HCT116 (cell line): Measurements from ENCODE around the gene RIMS4. TPM values are rescaled to one million over a fixed set of nuclear protein-coding genes. Genes with fewer than 3 reads are reported as not detected.

ENCODE experiments used
- ATAC-seq: fragments of 200-7000 bp; cut with Tn5 transposase; 2 replicates; pipeline ENCODE4 v1.9.1; 2020; ENCODE audit warnings: mild to moderate bottlenecking, moderate library complexity
- BruUV-seq: library from RNA; stranded (reverse); fragments of 400-500 nt; replicated peaks from 2 replicates; lab custom pipeline; 2021; lab: Mats Ljungman, UMichigan
- CTCF ChIA-PET: fragments of 300-600 bp; sonication (Branson Sonifier 250); formaldehyde crosslinking; loops from one replicate; lab custom pipeline; 2021; ENCODE audit warnings: antibody characterized with exemption; lab: Charles Lee
- POLR2A ChIA-PET: fragments of 300-600, 350-600 bp; sonication (Branson Sonifier 250); formaldehyde crosslinking; loops from one replicate; lab custom pipeline; 2021; ENCODE audit warnings: antibody characterized with exemption; lab: Charles Lee
- RAD21 ChIA-PET, 2 experiments: fragments of 300-600 bp; sonication (Branson Sonifier 250); formaldehyde crosslinking; loops; one replicate each; lab custom pipeline; 2023; ENCODE audit warnings: low total read pairs in 2 of 2; ENCODE audit not compliant: uncharacterized antibody in 2 of 2, unreplicated experiment in 2 of 2, low non-redundant PET in 1 of 2; lab: Charles Lee
- DNase-seq: peaks from one replicate; pipeline ENCODE4 v3.0.0-alpha.2; 2010; ENCODE audit warnings: low read depth, low spot score
- H2AFZ ChIP-seq: fragments of 200-600 bp; shearing (Covaris generic), sonication (generic); 2 replicates; pipeline ENCODE4 v1.6.1; 2017; ENCODE audit warnings: low read depth, mixed run types, mixed read lengths, antibody characterized with exemption, low read length; ENCODE audit not compliant: poor library complexity, severe bottlenecking
- H3K27ac ChIP-seq: 2 replicates; pipeline ENCODE4 v1.5.1; 2012; ENCODE audit warnings: low read depth, low read length
- H3K27me3 ChIP-seq: fragments of 200-600 bp; sonication (generic); 2 replicates; pipeline ENCODE4 v1.6.1; 2016; ENCODE audit warnings: mixed run types, low read length, mixed read lengths; ENCODE audit not compliant: insufficient read depth
- H3K36me3 ChIP-seq, 2 experiments: fragments of 200-500 bp in 1 of 2; fragments of 200-600 bp in 1 of 2; sonication (Bioruptor generic) in 1 of 2; sonication (generic) in 1 of 2; 2 replicates each; pipeline versions ENCODE4 v1.5.1 to v1.6.1; 2014 to 2016; ENCODE audit warnings: low read length in 2 of 2, inconsistent platforms in 1 of 2, mixed read lengths in 1 of 2, mixed run types in 1 of 2; ENCODE audit not compliant: insufficient read depth in 2 of 2, control insufficient read depth in 1 of 2
- H3K4me1 ChIP-seq, 2 experiments: fragments of 200-600 bp in 1 of 2; sonication (generic) in 1 of 2; 2 replicates each; pipeline versions ENCODE4 v1.5.1 to v1.6.1; 2012 to 2017; ENCODE audit warnings: low read length in 2 of 2, inconsistent platforms in 1 of 2, mild to moderate bottlenecking in 1 of 2, mixed read lengths in 1 of 2, mixed run types in 1 of 2, moderate library complexity in 1 of 2; ENCODE audit not compliant: insufficient read depth in 2 of 2, control insufficient read depth in 1 of 2
- H3K4me2 ChIP-seq: fragments of 200-600 bp; sonication (generic); 2 replicates; pipeline ENCODE4 v1.6.1; 2017; ENCODE audit warnings: mixed run types, low read length, mixed read lengths
- H3K4me3 ChIP-seq, 2 experiments: fragments of 200-600 bp in 1 of 2; sonication (generic) in 1 of 2; replicated peaks in 1 of 2; 2 replicates each; pipeline ENCODE4 v1.5.1; 2011 to 2016; ENCODE audit warnings: low read length in 2 of 2, control low read depth in 1 of 2, low read depth in 1 of 2, mild to moderate bottlenecking in 1 of 2, mixed read lengths in 1 of 2, mixed run types in 1 of 2
- H3K79me2 ChIP-seq: fragments of 200-600 bp; sonication (generic); 2 replicates; pipeline ENCODE4 v1.6.1; 2017; ENCODE audit warnings: mild to moderate bottlenecking, mixed run types, low read length, moderate library complexity, mixed read lengths; ENCODE audit not compliant: insufficient read depth
- H3K9ac ChIP-seq: fragments of 200-600 bp; sonication (generic); 2 replicates; pipeline ENCODE4 v1.6.1; 2016; ENCODE audit warnings: low read length, mixed read lengths
- H3K9me2 ChIP-seq: fragments of 200-600 bp; sonication (generic), shearing (Covaris generic); 2 replicates; pipeline ENCODE4 v1.6.1; 2017; ENCODE audit warnings: mixed run types, mild to moderate bottlenecking, moderate library complexity; ENCODE audit not compliant: insufficient read depth
- H3K9me3 ChIP-seq, 2 experiments: fragments of 200-500 bp in 1 of 2; fragments of 200-600 bp in 1 of 2; sonication (Bioruptor generic) in 1 of 2; sonication (generic) in 1 of 2; 2 replicates each; pipeline ENCODE4 v1.6.1; 2014 to 2017; ENCODE audit warnings: low read length in 2 of 2, mixed read lengths in 2 of 2, inconsistent platforms in 1 of 2, low read depth in 1 of 2, mild to moderate bottlenecking in 1 of 2, mixed run types in 1 of 2, moderate library complexity in 1 of 2; ENCODE audit not compliant: control insufficient read depth in 1 of 2, insufficient read depth in 1 of 2
- H4K20me1 ChIP-seq: fragments of 200-600 bp; sonication (generic), shearing (Covaris generic); 2 replicates; pipeline ENCODE4 v1.6.1; 2017; ENCODE audit warnings: mixed run types, mild to moderate bottlenecking, moderate library complexity; ENCODE audit not compliant: insufficient read depth
- CBX3 ChIP-seq: IDR thresholded peaks from 2 replicates; pipeline ENCODE4 v1.6.1; 2012; ENCODE audit warnings: low read depth
- ELF1 ChIP-seq: IDR thresholded peaks from 2 replicates; pipeline ENCODE4 v1.6.1; 2012; ENCODE audit warnings: low read depth, borderline replicate concordance
- POLR2A ChIP-seq: IDR thresholded peaks from 2 replicates; pipeline ENCODE4 v1.7.0; 2011; ENCODE audit warnings: borderline replicate concordance; ENCODE audit not compliant: insufficient read depth, insufficient read length; ENCODE audit errors: extremely low read depth
- POLR2AphosphoS5 ChIP-seq: IDR thresholded peaks from 2 replicates; pipeline ENCODE4 v1.6.1; 2011; ENCODE audit warnings: mild to moderate bottlenecking, low read depth, low read length, moderate library complexity
- SIN3A ChIP-seq: IDR thresholded peaks from 2 replicates; pipeline ENCODE4 v1.6.1; 2012; ENCODE audit warnings: low read depth
- SRF ChIP-seq: IDR thresholded peaks from 2 replicates; pipeline ENCODE4 v1.6.1; 2012; ENCODE audit warnings: low read depth
- ZFX ChIP-seq: fragments of 450-650 bp; IDR thresholded peaks from 2 replicates; pipeline ENCODE4 v1.6.1; 2017
- ZNF274 ChIP-seq: fragments of 200-500 bp; sonication (Bioruptor generic); IDR thresholded peaks from 2 replicates; pipeline ENCODE4 v1.6.1; 2014; ENCODE audit warnings: mild to moderate bottlenecking, low read depth, low read length, inconsistent platforms
- intact Hi-C: fragments of 100-400 bp; cut with micrococcal nuclease; formaldehyde crosslinking; loops from 2 replicates; pipeline ENCODE4 v1.10.0; 2022
- total RNA-seq: library from RNA; stranded (reverse); gene quantifications from one replicate; pipeline ENCODE4 v1.2.1, GENCODE V29; 2021; ENCODE audit not compliant: unreplicated experiment
- TF ChIP-seq, protein P1 (sequence below): IDR thresholded peaks from 2 replicates; pipeline ENCODE4 v1.6.1; 2012; ENCODE audit warnings: low read depth

RIMS4 gene
- total RNA-seq, 1 experiment from 2014 or later, result 0.05 TPM

- no peak for ATAC-seq
- ChIA-PET POLR2A (no interaction called here), CTCF (no interaction called here), RAD21 (no interaction called here)
- no peak overlapping the region for H3K4me3 ChIP-seq
- H3K9ac ChIP-seq, result no peak overlapping the region
- 0 out of 2 replicates have a peak, but pooled peaks cover 3% of the 10 kb centered on the region for H3K27me3 ChIP-seq
- H3K4me1 ChIP-seq, result peaks cover 17% of the 10 kb centered on the region in 2 experiments
- no peaks in the 10 kb centered on the region for H3K9me2 ChIP-seq
- H3K4me2 ChIP-seq, result no peak overlapping the region
- intact Hi-C loops, result no loop called here
- no peaks in the 10 kb centered on the region for H3K36me3 ChIP-seq
- no peaks in the 10 kb centered on the region for H3K9me3 ChIP-seq
- TF ChIP-seq CBX3 (no peak), ELF1 (no peak), POLR2AphosphoS5 (no peak), POLR2A (no peak), ZFX (no peak), SRF (no peak), ZNF274 (no peak), SIN3A (no peak)
- TF ChIP-seq, protein P1, sequence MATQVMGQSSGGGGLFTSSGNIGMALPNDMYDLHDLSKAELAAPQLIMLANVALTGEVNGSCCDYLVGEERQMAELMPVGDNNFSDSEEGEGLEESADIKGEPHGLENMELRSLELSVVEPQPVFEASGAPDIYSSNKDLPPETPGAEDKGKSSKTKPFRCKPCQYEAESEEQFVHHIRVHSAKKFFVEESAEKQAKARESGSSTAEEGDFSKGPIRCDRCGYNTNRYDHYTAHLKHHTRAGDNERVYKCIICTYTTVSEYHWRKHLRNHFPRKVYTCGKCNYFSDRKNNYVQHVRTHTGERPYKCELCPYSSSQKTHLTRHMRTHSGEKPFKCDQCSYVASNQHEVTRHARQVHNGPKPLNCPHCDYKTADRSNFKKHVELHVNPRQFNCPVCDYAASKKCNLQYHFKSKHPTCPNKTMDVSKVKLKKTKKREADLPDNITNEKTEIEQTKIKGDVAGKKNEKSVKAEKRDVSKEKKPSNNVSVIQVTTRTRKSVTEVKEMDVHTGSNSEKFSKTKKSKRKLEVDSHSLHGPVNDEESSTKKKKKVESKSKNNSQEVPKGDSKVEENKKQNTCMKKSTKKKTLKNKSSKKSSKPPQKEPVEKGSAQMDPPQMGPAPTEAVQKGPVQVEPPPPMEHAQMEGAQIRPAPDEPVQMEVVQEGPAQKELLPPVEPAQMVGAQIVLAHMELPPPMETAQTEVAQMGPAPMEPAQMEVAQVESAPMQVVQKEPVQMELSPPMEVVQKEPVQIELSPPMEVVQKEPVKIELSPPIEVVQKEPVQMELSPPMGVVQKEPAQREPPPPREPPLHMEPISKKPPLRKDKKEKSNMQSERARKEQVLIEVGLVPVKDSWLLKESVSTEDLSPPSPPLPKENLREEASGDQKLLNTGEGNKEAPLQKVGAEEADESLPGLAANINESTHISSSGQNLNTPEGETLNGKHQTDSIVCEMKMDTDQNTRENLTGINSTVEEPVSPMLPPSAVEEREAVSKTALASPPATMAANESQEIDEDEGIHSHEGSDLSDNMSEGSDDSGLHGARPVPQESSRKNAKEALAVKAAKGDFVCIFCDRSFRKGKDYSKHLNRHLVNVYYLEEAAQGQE, result no peak
- TF ChIP-seq, all 23 proteins: peak for 0
- BruUV-seq, result no TSS peak
- Histone ChIP-seq H4K20me1 (no peaks in the 10 kb centered on the region), H3K27ac (no peak overlapping the region), H2AFZ (no peak overlapping the region), H3K79me2 (no peaks in the 10 kb centered on the region)
- DNase-seq, result no peak
Observed at GRCh38 chr20:44711237-44711636, 99.1 kb downstream of the RIMS4 start.
